ENCODE measurements around the gene POU2AF1. TPM values are rescaled to one million over a fixed set of nuclear protein-coding genes. Genes with fewer than 3 reads are reported as not detected.

Gene POU2AF1
- total RNA-seq, 3 donors from 2014 or later (not counting 1 experiment from before 2014, with no cell fraction given), result 0.82 to 16.8 (median 1.1) TPM

GRCh38 chr11:111307472-111308108, 71.5 kb downstream of the POU2AF1 start:
- ATAC-seq (no peak), DNase-seq (no peak)
- intact Hi-C loops (cut with micrococcal nuclease), result no loop called here
- Mint-ChIP-seq H3K9me3 (no peaks in the 10 kb centered on the region), H3K27ac (no peak overlapping the region), H3K4me1 (no peaks in the 10 kb centered on the region), H3K27me3 (ENCODE audit: low read depth in 2 of 2) (peaks cover 28 to 45% of the 10 kb centered on the region in 2 donors), H3K36me3 (no peaks in the 10 kb centered on the region), H3K4me3 (no peak overlapping the region)
- H3K4me1 ChIP-seq (ENCODE audit: control insufficient read depth, insufficient read depth, low read length), result no peaks in the 10 kb centered on the region
- 64% methylated on average over 2 of the region's 3 CpGs for WGBS (ENCODE audit: insufficient coverage)
- no peak overlapping the region for H3K4me3 ChIP-seq (ENCODE audit: low read length)
- no peak overlapping the region for H3K27ac ChIP-seq (ENCODE audit: low read length)
- TF ChIP-seq CTCF (IDR thresholded peaks at IDR 0.05), result no peak
- H3K36me3 ChIP-seq (ENCODE audit: control insufficient read depth, insufficient read depth, low read length), result no peaks in the 10 kb centered on the region
- no peaks in the 10 kb centered on the region for H3K27me3 ChIP-seq (ENCODE audit: control insufficient read depth, insufficient read depth, low read length)
- no peaks in the 10 kb centered on the region for H3K9me3 ChIP-seq (ENCODE audit: control insufficient read depth, insufficient read depth, low read length)

GRCh38 chr11:111306321-111306720, 72.8 kb downstream of the POU2AF1 start:
- Histone ChIP-seq H3K36me3 (ENCODE audit: control insufficient read depth, insufficient read depth, low read length) (no peaks in the 10 kb centered on the region), H3K9me3 (ENCODE audit: control insufficient read depth, insufficient read depth, low read length) (no peaks in the 10 kb centered on the region), H3K27ac (ENCODE audit: low read length) (no peak overlapping the region), H3K4me3 (ENCODE audit: low read length) (no peak overlapping the region), H3K27me3 (ENCODE audit: control insufficient read depth, insufficient read depth, low read length) (no peaks in the 10 kb centered on the region), H3K4me1 (ENCODE audit: control insufficient read depth, insufficient read depth, low read length) (no peaks in the 10 kb centered on the region)
- TF ChIP-seq CTCF (IDR thresholded peaks at IDR 0.05), result no peak
- Mint-ChIP-seq H3K36me3 (no peaks in the 10 kb centered on the region), H3K27ac (no peak overlapping the region), H3K4me3 (no peak overlapping the region), H3K9me3 (no peaks in the 10 kb centered on the region), H3K27me3 (ENCODE audit: low read depth in 2 of 2) (peaks cover 26 to 58% of the 10 kb centered on the region in 2 donors), H3K4me1 (no peaks in the 10 kb centered on the region)
- WGBS (ENCODE audit: insufficient coverage), result 80% methylated on average over 5 of the region's 5 CpGs
- DNase-seq (no peak), ATAC-seq (no peak)
- intact Hi-C loops (cut with micrococcal nuclease), result no loop called here

- Histone ChIP-seq H3K27me3 (ENCODE audit: control insufficient read depth, insufficient read depth, low read length) (no peaks in the 10 kb centered on the region), H3K9me3 (ENCODE audit: control insufficient read depth, insufficient read depth, low read length) (no peaks in the 10 kb centered on the region), H3K4me1 (ENCODE audit: control insufficient read depth, insufficient read depth, low read length) (no peaks in the 10 kb centered on the region), H3K36me3 (ENCODE audit: control insufficient read depth, insufficient read depth, low read length) (no peaks in the 10 kb centered on the region), H3K4me3 (ENCODE audit: low read length) (no peak overlapping the region), H3K27ac (ENCODE audit: low read length) (no peak overlapping the region)
- Mint-ChIP-seq H3K9me3 (no peaks in the 10 kb centered on the region), H3K4me3 (no peak overlapping the region), H3K36me3 (no peaks in the 10 kb centered on the region), H3K27me3 (ENCODE audit: low read depth in 2 of 2) (peaks cover 28 to 62% of the 10 kb centered on the region in 2 donors), H3K4me1 (no peaks in the 10 kb centered on the region), H3K27ac (no peak overlapping the region)
- no peak for TF ChIP-seq CTCF (IDR thresholded peaks at IDR 0.05)
- 47% methylated on average over 4 of the region's 4 CpGs for WGBS (ENCODE audit: insufficient coverage)
- ATAC-seq (no peak), DNase-seq (no peak)
- intact Hi-C loops (cut with micrococcal nuclease), result no loop called here
Observed at GRCh38 chr11:111305876-111306275, 73.2 kb downstream of the POU2AF1 start.
